ENCODE measurements around the gene C2CD3. TPM values are rescaled to one million over a fixed set of nuclear protein-coding genes. Genes with fewer than 3 reads are reported as not detected.
"Not testable (repeated sequence)": the region's sequence is repeated elsewhere in the genome, so short reads cannot be mapped to it uniquely, and the experiment has no call there.

The C2CD3 gene
- total RNA-seq, 1 donor from 2014 or later, result 33.1 TPM

DNA sequence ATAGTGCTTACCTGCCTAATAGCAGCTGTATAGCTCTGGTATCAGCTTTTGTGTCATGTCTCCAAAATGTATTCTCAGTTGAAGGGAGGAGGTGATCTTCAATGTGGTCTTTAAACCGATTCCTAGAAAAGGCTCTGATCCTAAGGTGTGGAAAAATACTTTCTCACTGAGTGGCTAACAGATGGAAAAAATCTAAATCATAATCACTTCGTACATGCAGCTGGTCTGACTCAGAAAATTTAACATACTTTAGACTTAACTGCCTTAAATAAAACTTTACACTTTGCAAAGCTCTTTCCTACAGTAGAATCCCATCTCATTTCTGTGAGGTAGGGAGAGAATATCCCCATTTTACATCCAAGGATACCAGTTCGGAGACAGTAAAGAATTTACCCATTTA lies 38.0 kb downstream of the C2CD3 start:
- H3K27me3 Mint-ChIP-seq (ENCODE audit: low read depth), result no peaks in the 10 kb centered on the region
- H3K9me3 Mint-ChIP-seq, result no peaks in the 10 kb centered on the region
- H3K36me3 Mint-ChIP-seq (ENCODE audit: low read depth), result peaks cover 47% of the 10 kb centered on the region
- no peak overlapping the region for H3K27ac Mint-ChIP-seq
- DNase-seq (ENCODE audit: low spot score), result no peak
- no peaks in the 10 kb centered on the region for H3K4me1 Mint-ChIP-seq (ENCODE audit: low read depth)
- intact Hi-C loops (cut with micrococcal nuclease), result no loop called here
- no peak overlapping the region for H3K4me3 Mint-ChIP-seq (ENCODE audit: low read depth)

GRCh38 chr11:74129121-74129520 lies 41.7 kb downstream of the C2CD3 start:
- H3K4me1 Mint-ChIP-seq (ENCODE audit: low read depth); H3K9me3 Mint-ChIP-seq; intact Hi-C loops (cut with micrococcal nuclease); H3K4me3 Mint-ChIP-seq (ENCODE audit: low read depth); H3K27me3 Mint-ChIP-seq (ENCODE audit: low read depth); H3K27ac Mint-ChIP-seq; DNase-seq (ENCODE audit: low spot score): not testable (repeated sequence)
- H3K36me3 Mint-ChIP-seq (ENCODE audit: low read depth), result peaks cover 31% of the 10 kb centered on the region

DNA sequence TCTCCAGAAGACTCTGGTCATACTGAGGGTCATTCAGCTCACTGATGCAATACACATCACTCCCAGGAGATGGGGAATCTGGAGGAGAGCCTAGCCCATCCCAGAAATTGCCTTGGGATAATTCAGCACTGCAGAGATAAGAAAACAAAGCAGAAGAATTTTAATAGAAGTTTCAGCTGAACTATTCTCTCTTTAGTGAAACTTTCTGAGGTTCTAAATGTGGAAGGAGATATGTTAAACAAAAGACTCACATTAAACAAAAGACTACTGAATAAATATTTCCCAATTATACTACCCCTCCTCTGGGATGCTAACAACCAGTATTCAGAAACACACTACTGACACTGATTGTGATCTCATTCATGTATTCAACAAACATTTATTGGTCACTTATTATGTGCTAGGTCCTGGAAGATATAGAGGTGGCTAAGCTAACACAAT lies 47.8 kb downstream of the C2CD3 start:
- Mint-ChIP-seq H3K27ac (no peak overlapping the region), H3K4me3 (ENCODE audit: low read depth) (no peak overlapping the region), H3K9me3 (no peaks in the 10 kb centered on the region), H3K27me3 (ENCODE audit: low read depth) (no peaks in the 10 kb centered on the region), H3K36me3 (ENCODE audit: low read depth) (peaks cover 22% of the 10 kb centered on the region), H3K4me1 (ENCODE audit: low read depth) (no peaks in the 10 kb centered on the region)
- intact Hi-C loops (cut with micrococcal nuclease), result no loop called here
- DNase-seq (ENCODE audit: low spot score), result no peak

- Mint-ChIP-seq H3K27ac (no peak overlapping the region), H3K27me3 (ENCODE audit: low read depth) (no peaks in the 10 kb centered on the region), H3K36me3 (ENCODE audit: low read depth) (peaks cover 30% of the 10 kb centered on the region), H3K4me1 (ENCODE audit: low read depth) (no peaks in the 10 kb centered on the region), H3K4me3 (ENCODE audit: low read depth) (no peak overlapping the region), H3K9me3 (no peaks in the 10 kb centered on the region)
- intact Hi-C loops (cut with micrococcal nuclease), result no loop called here
- DNase-seq (ENCODE audit: low spot score), result no peak
Measured at GRCh38 chr11:74121804-74122203, 49.0 kb downstream of the C2CD3 start.

GRCh38 chr11:74120260-74121035 lies 50.4 kb downstream of the C2CD3 start:
- H3K36me3 Mint-ChIP-seq (ENCODE audit: low read depth), result peaks cover 42% of the 10 kb centered on the region

GRCh38 chr11:74116719-74117118 lies 54.1 kb downstream of the C2CD3 start:
- H3K27me3 Mint-ChIP-seq (ENCODE audit: low read depth), result no peaks in the 10 kb centered on the region
- DNase-seq (ENCODE audit: low spot score), result no peak
- no peak overlapping the region for H3K27ac Mint-ChIP-seq
- H3K4me3 Mint-ChIP-seq (ENCODE audit: low read depth), result no peak overlapping the region
- peaks cover 64% of the 10 kb centered on the region for H3K36me3 Mint-ChIP-seq (ENCODE audit: low read depth)
- H3K4me1 Mint-ChIP-seq (ENCODE audit: low read depth), result no peaks in the 10 kb centered on the region
- intact Hi-C loops (cut with micrococcal nuclease), result no loop called here
- peaks cover 7% of the 10 kb centered on the region for H3K9me3 Mint-ChIP-seq

More at GRCh38 chr11:74120260-74121035, 50.4 kb downstream of the C2CD3 start:
- H3K9me3 Mint-ChIP-seq; DNase-seq (ENCODE audit: low spot score); H3K4me3 Mint-ChIP-seq (ENCODE audit: low read depth); H3K27ac Mint-ChIP-seq; H3K27me3 Mint-ChIP-seq (ENCODE audit: low read depth); intact Hi-C loops (cut with micrococcal nuclease); H3K4me1 Mint-ChIP-seq (ENCODE audit: low read depth): not testable (repeated sequence)

- Mint-ChIP-seq H3K27me3 (ENCODE audit: low read depth) (no peaks in the 10 kb centered on the region), H3K36me3 (ENCODE audit: low read depth) (peaks cover 56% of the 10 kb centered on the region), H3K4me3 (ENCODE audit: low read depth) (no peak overlapping the region), H3K9me3 (peaks cover 7% of the 10 kb centered on the region), H3K27ac (no peak overlapping the region), H3K4me1 (ENCODE audit: low read depth) (no peaks in the 10 kb centered on the region)
- no peak for DNase-seq (ENCODE audit: low spot score)
- intact Hi-C loops (cut with micrococcal nuclease), result no loop called here
Measured at GRCh38 chr11:74112877-74113276, 57.9 kb downstream of the C2CD3 start.

DNA sequence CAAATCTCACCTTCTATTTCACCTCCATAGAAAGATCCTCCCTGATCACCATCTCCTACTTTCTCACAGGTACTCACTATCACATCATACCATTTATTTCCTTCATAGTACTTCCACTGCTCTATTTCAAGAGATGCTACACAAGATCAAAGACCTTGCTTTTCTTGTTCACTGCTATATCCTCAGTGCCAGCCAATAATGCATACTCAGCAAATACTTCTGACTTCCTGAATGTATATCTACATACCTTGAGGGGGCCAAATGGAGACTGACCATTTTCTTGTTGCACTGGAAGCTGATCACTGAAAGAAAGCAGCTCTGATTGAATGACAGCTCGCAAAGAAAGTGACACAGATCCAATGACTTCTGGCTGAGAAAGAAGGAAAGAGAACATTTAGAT lies 64.7 kb downstream of the C2CD3 start:
- no peak overlapping the region for H3K4me3 Mint-ChIP-seq (ENCODE audit: low read depth)
- H3K36me3 Mint-ChIP-seq (ENCODE audit: low read depth), result peaks cover 51% of the 10 kb centered on the region
- H3K4me1 Mint-ChIP-seq (ENCODE audit: low read depth), result no peaks in the 10 kb centered on the region
- intact Hi-C loops (cut with micrococcal nuclease), result no loop called here
- no peaks in the 10 kb centered on the region for H3K9me3 Mint-ChIP-seq
- H3K27ac Mint-ChIP-seq, result no peak overlapping the region
- no peaks in the 10 kb centered on the region for H3K27me3 Mint-ChIP-seq (ENCODE audit: low read depth)
- DNase-seq (ENCODE audit: low spot score), result no peak

DNA sequence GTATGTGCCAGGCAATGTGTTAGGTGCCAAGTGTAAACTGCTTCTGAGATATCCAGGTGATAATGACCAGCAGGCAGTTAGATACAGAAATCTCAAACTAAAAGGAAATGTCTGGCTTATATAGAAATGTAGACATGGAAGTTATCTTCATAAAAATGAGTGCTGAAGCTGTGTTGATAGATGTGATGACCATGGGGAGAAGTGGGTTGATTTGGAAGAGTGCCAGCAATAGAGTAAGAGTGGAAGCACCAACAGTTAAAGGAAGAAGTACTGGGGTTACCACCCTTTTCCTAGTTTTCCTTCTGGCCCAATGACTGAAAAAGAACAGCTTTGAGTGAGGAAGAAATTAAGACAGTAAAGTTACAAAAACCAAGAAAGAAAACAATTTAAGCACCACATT lies 68.5 kb downstream of the C2CD3 start:
- H3K36me3 Mint-ChIP-seq (ENCODE audit: low read depth), result peaks cover 64% of the 10 kb centered on the region
- H3K9me3 Mint-ChIP-seq, result no peaks in the 10 kb centered on the region
- H3K4me3 Mint-ChIP-seq (ENCODE audit: low read depth), result no peak overlapping the region
- peaks cover 2% of the 10 kb centered on the region for H3K4me1 Mint-ChIP-seq (ENCODE audit: low read depth)
- intact Hi-C loops (cut with micrococcal nuclease), result no loop called here
- DNase-seq (ENCODE audit: low spot score), result no peak
- H3K27me3 Mint-ChIP-seq (ENCODE audit: low read depth), result no peaks in the 10 kb centered on the region
- H3K27ac Mint-ChIP-seq, result no peak overlapping the region

GRCh38 chr11:74100735-74101134 lies 70.1 kb downstream of the C2CD3 start:
- Mint-ChIP-seq H3K4me3 (ENCODE audit: low read depth) (no peak overlapping the region), H3K36me3 (ENCODE audit: low read depth) (peaks cover 64% of the 10 kb centered on the region), H3K27ac (no peak overlapping the region), H3K4me1 (ENCODE audit: low read depth) (peaks cover 2% of the 10 kb centered on the region), H3K27me3 (ENCODE audit: low read depth) (no peaks in the 10 kb centered on the region), H3K9me3 (no peaks in the 10 kb centered on the region)
- intact Hi-C loops (cut with micrococcal nuclease), result no loop called here
- DNase-seq (ENCODE audit: low spot score), result no peak

DNA sequence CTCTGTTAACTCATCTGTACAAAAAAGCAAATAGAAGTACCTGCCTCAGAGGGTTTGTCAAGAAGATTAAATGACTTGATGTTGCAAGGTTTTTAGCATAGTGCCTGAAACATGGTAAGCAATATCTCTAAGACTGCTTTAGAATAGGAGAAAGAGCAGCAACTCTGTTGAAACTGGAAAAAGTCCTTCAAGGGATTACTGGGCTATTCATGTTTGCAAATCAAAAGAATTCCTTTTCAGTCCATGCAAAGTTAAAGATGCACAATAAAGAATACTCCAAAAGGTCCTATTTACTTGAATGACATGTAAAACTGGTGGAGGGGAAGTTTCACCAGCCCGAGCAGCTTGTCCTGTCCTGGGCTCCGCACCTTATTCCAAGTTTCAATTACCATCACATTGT lies 70.6 kb downstream of the C2CD3 start:
- Mint-ChIP-seq H3K27me3 (ENCODE audit: low read depth) (no peaks in the 10 kb centered on the region), H3K9me3 (no peaks in the 10 kb centered on the region), H3K4me3 (ENCODE audit: low read depth) (no peak overlapping the region), H3K27ac (no peak overlapping the region), H3K36me3 (ENCODE audit: low read depth) (peaks cover 61% of the 10 kb centered on the region), H3K4me1 (ENCODE audit: low read depth) (peaks cover 2% of the 10 kb centered on the region)
- intact Hi-C loops (cut with micrococcal nuclease), result no loop called here
- DNase-seq (ENCODE audit: low spot score), result no peak

GRCh38 chr11:74097686-74098237 lies 73.0 kb downstream of the C2CD3 start:
- DNase-seq (ENCODE audit: low spot score), result no peak
- Mint-ChIP-seq H3K4me1 (ENCODE audit: low read depth) (peaks cover 2% of the 10 kb centered on the region), H3K4me3 (ENCODE audit: low read depth) (no peak overlapping the region), H3K36me3 (ENCODE audit: low read depth) (peaks cover 55% of the 10 kb centered on the region), H3K9me3 (no peaks in the 10 kb centered on the region), H3K27me3 (ENCODE audit: low read depth) (no peaks in the 10 kb centered on the region), H3K27ac (no peak overlapping the region)
- intact Hi-C loops (cut with micrococcal nuclease), result no loop called here

DNA sequence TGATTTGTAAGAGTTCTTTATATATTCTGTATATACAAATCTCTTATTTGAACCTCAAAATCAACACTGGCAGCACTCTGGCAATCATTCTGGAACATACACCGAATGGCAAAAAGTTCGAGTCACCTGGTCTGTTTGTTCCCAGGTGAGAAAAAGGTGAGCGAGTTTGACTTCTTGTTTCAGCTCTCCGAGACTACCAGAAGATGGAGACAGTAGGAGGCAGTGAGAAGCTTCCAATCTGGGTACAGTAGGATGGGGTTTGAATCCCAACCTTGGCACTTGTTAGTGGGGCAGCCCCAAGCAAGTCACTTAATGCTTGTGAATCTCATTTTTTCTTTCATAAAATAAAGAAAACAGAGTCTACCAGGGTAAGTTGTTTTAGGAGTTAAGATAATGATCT lies 76.4 kb downstream of the C2CD3 start:
- no peak for DNase-seq (ENCODE audit: low spot score)
- no peaks in the 10 kb centered on the region for H3K27me3 Mint-ChIP-seq (ENCODE audit: low read depth)
- intact Hi-C loops (cut with micrococcal nuclease), result no loop called here
- H3K4me3 Mint-ChIP-seq (ENCODE audit: low read depth), result no peak overlapping the region
- peaks cover 36% of the 10 kb centered on the region for H3K36me3 Mint-ChIP-seq (ENCODE audit: low read depth)
- no peak overlapping the region for H3K27ac Mint-ChIP-seq
- no peaks in the 10 kb centered on the region for H3K9me3 Mint-ChIP-seq
- peaks cover 2% of the 10 kb centered on the region for H3K4me1 Mint-ChIP-seq (ENCODE audit: low read depth)
